HG03457 (cell line): Measurements from ENCODE around the gene MVB12B.
"Not testable (repeated sequence)": the region's sequence is repeated elsewhere in the genome, so short reads cannot be mapped to it uniquely, and the experiment has no call there.

Source experiments
- ATAC-seq: cut with Tn5 transposase; IDR thresholded peaks from one replicate; pipeline ENCODE4 v1.9.1; 2021; ENCODE audit warnings: moderate number of reproducible peaks; ENCODE audit not compliant: unreplicated experiment

The MVB12B gene

DNA sequence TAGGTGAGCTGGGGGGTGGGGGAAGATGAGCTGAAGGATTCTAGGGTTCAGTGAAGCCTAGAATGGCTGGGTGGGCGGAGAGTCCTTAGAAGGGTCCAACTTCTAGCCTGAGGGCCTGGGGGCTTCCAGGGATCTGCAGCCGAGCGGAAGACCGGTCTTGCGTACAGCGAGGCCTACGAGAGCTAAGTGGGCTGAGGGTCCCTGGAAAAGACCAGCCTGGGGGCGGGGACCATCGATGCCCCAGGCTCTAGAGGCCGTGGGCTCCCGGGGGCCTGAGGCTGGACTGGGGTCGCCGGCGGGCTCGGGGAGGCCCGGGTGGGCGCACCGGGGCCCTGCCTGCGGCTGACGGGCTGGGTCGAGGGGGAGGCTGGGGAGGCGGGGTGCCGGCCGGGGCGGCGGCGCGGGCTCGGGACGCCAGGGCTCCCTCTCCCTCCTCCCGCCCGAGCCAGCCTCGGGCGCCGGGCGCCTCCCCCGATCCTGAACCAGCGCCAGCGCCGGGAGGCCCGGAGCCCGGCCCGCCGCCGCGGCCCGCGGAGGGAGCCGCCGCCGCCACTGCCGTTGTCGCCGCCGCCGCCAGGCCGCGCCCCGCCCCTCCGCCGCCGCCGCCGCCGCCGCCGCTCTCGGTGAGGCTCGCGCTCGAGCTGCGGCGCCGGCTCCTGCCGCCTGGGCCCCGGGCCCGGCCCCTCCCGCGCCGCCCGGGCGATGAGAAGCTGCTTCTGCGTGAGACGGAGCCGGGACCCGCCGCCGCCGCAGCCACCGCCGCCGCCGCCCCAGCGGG, at the start of gene MVB12B:
MVB12B (plus strand) TSS at position 602 of the 778 bp plus-strand sequence; CDS start at position 703, 101 bp downstream.
- ATAC-seq: no peak

DNA sequence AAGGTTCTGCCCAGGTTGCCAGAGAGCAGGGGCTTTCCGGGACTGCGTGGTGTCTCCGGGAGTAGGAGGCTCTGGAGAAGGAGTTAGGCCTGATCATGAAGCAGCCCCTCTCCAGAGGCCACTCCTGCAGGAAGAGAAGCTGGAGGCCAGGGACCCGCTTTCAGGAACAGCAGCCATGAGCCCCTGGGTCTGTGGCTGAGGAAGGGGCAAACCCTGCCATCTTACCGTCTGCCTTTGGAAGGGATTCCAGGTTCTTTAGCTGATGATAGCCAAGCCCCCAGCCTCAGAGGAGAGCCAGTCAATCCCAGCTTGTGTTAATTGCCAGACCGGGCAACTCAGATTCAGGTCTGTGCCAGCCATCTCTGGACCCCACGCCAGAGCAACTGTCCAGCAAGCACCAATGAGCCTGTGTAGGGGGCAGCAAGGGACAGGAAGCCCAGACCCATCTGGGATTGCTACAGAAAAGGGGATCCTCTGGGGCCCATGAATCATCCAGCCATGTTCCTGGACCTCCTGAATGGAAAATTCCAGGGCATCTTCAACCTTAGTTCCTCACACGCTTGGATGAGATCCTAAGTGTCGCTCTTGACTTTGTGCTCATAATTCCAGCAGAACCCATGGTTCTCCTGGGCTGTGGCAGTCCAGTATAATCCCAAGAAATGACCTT, 42.7 kb upstream of the MVB12B start:
- no peak for ATAC-seq

- ATAC-seq: not testable (repeated sequence)
These were observed 41.0 kb upstream of the MVB12B start for GRCh38 chr9:126285652-126286051.

- no peak for ATAC-seq
These were observed 39.3 kb upstream of the MVB12B start for GRCh38 chr9:126287166-126287866.

DNA sequence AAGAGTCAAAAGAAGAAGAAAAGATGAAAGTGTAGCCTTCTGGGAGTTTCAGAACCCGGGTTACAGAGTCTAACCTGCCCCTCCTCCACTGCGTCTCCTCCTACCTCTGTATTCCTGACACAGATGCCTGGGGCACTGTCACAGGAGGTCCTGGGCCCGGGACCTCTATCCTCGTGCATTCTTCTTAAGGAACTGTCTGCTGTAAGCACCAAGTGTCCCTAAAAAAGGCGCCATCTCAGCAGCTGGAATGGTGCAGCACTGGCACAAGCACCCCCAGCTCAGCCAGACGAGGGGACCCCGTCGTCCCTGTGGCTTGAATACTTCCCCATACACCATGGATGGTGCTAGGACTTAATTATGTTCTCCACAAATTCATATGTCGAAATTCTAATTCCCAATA, 35.8 kb upstream of the MVB12B start:
- ATAC-seq: no peak

DNA sequence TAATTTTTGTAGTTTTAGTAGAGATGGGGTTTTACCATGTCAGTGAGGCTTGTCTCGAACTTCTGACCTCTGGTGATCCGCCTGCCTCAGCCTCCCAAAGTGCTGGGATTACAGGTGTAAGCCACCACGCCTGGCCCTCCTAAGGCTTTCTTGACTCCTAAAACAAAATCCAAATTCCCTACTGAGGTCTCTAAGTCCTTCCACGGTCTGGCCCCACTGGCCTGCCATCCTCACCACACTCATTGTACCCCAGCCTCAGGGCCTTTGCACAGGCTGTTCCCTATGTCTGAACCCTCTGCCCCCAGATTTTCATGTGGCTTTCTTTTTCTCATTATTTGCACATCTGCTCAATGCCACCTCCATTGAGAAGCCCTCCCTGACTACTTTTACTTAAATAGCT, 34.7 kb upstream of the MVB12B start:
- ATAC-seq: no peak

GRCh38 chr9:126292736-126293521, 33.7 kb upstream of the MVB12B start:
- ATAC-seq: no peak

- ATAC-seq: no peak
These were observed 33.1 kb upstream of the MVB12B start for GRCh38 chr9:126293522-126293889.

- no peak for ATAC-seq
These were observed 32.1 kb upstream of the MVB12B start for GRCh38 chr9:126294331-126295081.

DNA sequence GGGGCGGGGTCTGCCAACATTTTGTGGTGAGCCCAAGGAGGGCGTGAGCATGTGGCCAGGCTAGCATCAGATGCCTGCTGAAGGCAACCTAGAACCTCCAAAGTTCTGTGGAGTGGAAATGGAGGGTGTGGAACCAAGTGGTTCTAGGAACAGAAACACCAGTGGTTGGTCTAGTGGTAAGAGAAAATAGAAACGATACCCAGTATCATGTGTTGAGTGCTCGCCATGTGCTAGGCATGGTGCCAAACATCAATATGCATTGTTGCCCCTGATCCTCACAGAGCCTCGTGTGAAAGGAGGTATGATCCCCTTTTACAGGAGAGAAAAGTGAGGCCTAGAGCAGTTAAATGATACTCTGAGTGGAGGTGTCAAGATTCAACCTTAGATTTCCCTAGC, 31.5 kb upstream of the MVB12B start:
- ATAC-seq: no peak

- no peak for ATAC-seq
These were observed 31.1 kb upstream of the MVB12B start for GRCh38 chr9:126295516-126295915.

DNA sequence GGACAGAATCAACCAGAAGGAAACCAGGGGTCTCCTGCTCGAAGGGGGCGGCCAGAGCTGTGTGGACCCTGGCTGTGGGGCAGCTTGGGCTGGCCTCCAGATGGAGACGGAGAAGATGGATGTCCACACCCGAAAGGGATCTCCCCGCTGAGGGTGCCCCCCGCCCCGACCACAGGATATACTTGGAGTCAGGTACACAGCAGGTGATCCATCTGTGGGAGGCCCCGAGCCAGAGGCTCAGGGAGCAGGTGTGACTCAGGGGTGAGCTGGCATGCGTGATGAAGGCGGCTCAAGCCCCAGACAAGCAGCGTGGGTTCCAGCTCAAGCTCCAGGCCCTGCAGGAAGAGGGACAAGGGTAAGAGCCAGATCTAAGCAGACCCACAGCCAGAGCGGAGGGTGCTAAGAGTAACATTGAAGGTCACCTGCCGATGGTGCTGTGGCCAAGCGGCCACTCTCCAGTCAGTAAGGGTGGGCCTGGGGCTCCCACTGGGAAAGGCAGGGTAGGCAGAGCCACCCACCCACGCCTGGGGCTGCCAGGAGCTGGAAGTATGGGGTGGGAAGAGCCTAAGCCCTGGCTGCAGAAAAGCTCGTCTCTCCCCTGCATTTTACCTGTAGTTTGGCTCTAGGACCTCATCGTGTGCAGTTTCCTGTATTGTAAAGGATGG, 30.6 kb upstream of the MVB12B start:
- ATAC-seq: no peak

- ATAC-seq: no peak
These were observed 29.9 kb upstream of the MVB12B start for GRCh38 chr9:126296687-126297086.

DNA sequence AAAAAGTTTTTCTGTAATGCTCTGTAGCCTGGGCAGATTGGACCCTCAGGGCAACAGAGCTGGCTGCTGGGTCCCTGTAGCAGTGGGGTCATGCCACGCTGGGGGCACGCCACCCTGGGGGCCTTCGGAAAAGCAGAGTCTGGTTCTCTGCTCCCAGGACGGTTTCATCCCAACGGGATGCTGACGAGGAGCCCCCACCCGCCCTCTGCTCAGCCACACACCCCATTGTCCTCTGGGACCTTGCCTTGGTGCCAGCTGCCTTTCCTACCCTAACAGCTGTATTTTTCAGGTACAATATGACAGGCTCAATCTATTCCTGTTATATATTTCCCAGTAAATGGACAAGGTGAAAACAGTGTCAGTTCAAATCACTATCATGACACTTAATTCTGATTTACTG, 29.0 kb upstream of the MVB12B start:
- ATAC-seq: no peak

GRCh38 chr9:126298063-126298801, 28.4 kb upstream of the MVB12B start:
- ATAC-seq: no peak

DNA sequence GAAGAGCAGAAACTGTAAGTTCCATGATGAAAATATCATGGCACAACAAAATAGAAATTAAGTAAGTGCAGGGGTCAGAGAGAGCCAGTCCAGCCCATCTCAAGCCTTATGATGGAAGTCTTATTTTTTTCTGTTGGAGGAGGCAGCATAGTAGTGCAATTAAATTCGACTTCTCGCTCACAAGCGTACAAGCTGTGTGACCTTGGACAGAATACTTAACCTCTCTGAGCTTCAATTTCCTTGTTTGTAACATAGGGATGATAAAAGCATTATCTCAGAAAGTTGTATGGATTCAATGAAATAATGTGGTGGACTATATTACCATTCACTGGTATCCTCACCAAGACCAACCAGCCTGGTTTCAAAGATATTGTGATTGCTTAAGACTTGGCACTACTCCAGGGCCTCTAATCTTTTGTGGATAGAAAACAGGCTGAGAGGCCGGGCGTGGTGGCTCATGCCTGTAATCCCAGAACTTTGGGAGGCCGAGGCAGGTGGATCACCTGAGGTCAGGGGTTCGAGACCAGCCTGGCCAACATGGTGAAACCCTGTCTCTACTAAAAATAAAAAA, 26.8 kb upstream of the MVB12B start:
- ATAC-seq: no peak

DNA sequence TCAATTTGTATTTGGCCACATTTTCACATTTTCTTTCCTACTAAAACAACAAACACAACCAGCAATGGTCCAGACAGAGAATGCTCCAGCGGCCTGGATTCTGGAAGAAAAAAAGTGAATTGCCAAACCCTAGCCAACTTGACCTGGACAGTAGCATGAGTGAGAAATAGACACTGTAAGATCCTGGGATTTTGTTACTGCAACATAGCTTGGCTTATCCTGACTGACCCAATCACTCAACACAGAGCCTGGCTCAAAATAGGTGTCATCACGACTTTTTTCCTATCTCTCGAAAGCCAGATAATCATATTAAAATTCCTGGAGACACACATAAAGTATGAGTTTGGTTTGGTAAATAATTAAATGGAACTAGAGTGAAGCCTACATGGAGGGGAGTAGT, 25.4 kb upstream of the MVB12B start:
- no peak for ATAC-seq

DNA sequence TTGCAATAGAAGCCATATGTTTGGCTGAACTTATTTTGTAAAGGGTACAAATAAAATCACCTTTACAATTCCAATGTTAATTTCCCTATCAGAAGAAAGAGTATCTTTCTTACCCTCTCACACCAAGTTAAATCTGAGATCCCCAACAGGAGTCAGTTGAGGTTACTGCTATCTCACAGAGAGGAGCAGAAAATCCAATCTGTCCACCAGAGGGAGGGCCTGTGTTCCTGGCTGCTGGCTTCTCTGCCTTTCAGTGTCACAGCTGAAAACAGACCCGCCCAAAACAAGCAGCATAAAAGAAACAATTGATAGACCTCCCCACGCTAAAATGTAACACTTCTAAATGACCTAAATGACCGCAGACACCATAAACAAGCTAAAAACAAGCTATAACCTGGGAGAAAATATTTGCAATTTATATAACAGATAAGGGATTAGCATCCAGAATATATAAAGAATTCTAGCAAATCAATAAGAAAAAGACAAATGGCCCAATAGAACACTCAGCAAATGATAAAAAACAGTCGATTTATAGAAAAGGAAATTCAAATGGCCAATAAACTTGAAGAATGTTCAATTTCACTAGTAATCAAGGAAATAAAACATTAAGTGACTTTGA, 24.5 kb upstream of the MVB12B start:
- ATAC-seq: no peak
